Activated naive CD8-positive, alpha-beta T cell treated with anti-CD3 and anti-CD28 coated beads for 36 hours (primary cell): Measurements from ENCODE around the gene CRACR2B. TPM values are rescaled to one million over a fixed set of nuclear protein-coding genes. Genes with fewer than 3 reads are reported as not detected.

Experiments
- DNase-seq: peaks from one replicate; pipeline ENCODE4 v3.0.0; 2021
- H3K27ac Mint-ChIP-seq: one replicate; pipeline ENCODE4 v1.8.0; 2022; ENCODE audit warnings: mild to moderate bottlenecking, moderate library complexity, mixed read lengths
- H3K27me3 Mint-ChIP-seq: one replicate; pipeline ENCODE4 v1.8.0; 2022; ENCODE audit warnings: mild to moderate bottlenecking, mixed read lengths
- H3K36me3 Mint-ChIP-seq: one replicate; pipeline ENCODE4 v1.8.0; 2021; ENCODE audit warnings: mild to moderate bottlenecking, mixed read lengths
- H3K4me1 Mint-ChIP-seq: one replicate; pipeline ENCODE4 v1.8.0; 2021; ENCODE audit warnings: mixed read lengths
- H3K4me3 Mint-ChIP-seq: one replicate; pipeline ENCODE4 v1.8.0; 2022; ENCODE audit warnings: mild to moderate bottlenecking, moderate library complexity, mixed read lengths
- H3K9me3 Mint-ChIP-seq: one replicate; pipeline ENCODE4 v1.8.0; 2022; ENCODE audit warnings: mixed read lengths
- total RNA-seq, 2 experiments: library from RNA; stranded (reverse); gene quantifications; one replicate each; pipeline ENCODE4 v1.2.3, GENCODE V29; 2021

Gene CRACR2B
- total RNA-seq, 2 experiments from 2014 or later: 0.76 to 1.1 TPM

GRCh38 chr11:833849-834311 is 6.2 kb downstream of the CRACR2B start:
- H3K36me3 Mint-ChIP-seq: peaks cover 1% of the 10 kb centered on the region
- no peak for DNase-seq
- peaks cover 19% of the 10 kb centered on the region for H3K4me1 Mint-ChIP-seq
- peak overlapping the region; percentile 42 for H3K27ac Mint-ChIP-seq
- peak overlapping the region; percentile 72 for H3K4me3 Mint-ChIP-seq
- H3K27me3 Mint-ChIP-seq: peaks cover 25% of the 10 kb centered on the region
- H3K9me3 Mint-ChIP-seq: no peaks in the 10 kb centered on the region

DNA sequence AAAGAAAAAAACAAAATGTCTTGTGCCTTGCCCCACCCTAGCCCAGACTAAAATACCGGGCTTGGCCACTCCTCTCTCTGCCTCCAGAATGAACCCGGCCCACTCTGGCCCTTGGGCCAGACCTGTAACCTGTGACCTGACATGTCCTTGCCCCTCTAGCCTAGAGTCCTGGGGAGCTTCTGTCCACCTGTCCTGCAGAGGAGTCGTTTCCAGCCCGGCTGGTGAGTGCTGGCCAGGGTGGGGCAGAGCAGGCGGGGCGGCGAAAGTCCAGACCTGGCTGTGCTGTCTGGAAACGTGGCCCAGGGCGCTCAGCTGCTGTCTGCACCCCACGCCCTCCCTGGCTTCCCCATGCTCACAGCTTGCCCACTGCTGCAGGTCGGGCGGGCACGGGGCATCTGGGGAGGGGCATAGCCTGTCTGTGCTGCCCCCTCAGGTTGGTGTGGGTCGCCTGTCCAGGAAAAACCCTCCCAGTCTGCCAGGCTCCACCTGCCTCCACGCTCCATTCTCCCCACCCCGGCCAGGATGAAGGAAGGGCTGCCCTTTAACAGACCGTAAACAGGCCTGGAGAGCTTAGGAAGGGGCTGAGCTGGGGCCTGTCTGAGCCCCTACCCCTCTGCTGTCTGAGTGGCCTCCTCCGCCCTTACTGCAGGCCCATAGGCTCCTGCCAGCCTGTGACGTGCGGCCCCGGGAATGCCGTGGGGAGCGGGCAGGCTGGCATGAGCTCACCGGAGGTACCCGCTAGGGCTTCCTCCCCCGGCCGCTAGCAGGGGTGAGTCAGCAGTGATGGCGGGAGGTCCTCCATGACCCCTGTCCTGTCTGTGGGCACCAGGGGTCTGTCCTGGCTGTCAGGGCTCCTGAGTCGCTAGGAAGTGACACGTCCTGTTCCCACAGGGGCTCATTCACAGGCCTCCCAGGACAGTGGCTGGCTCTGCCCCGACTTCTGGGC is 6.9 kb downstream of the CRACR2B start:
- Mint-ChIP-seq H3K9me3 (no peaks in the 10 kb centered on the region), H3K27me3 (peaks cover 17% of the 10 kb centered on the region), H3K4me3 (peak overlapping the region; percentile 72), H3K36me3 (peaks cover 4% of the 10 kb centered on the region), H3K27ac (no peak overlapping the region), H3K4me1 (peaks cover 14% of the 10 kb centered on the region)
- no peak for DNase-seq

DNA sequence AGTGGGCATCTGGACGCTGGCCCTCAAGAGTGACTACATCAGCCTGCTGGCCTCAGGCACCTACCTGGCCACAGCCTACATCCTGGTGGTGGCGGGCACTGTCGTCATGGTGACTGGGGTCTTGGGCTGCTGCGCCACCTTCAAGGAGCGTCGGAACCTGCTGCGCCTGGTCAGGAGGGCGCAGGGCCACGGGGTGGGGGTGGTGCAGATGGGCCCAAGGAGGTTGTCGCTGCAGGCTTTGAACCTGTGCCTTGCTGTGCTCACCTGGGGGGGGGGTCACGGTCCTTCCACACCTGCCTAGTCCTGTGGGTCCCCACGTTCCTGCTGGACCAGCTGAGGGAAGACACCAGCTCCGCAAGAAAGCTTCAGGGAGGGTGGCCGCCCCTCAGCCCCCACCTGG is 8.6 kb downstream of the CRACR2B start:
- no peak overlapping the region for H3K4me3 Mint-ChIP-seq
- H3K27ac Mint-ChIP-seq: no peak overlapping the region
- H3K36me3 Mint-ChIP-seq: peaks cover 11% of the 10 kb centered on the region
- no peak for DNase-seq
- peaks cover 24% of the 10 kb centered on the region for H3K4me1 Mint-ChIP-seq
- H3K9me3 Mint-ChIP-seq: no peaks in the 10 kb centered on the region
- H3K27me3 Mint-ChIP-seq: peaks cover 7% of the 10 kb centered on the region

DNA sequence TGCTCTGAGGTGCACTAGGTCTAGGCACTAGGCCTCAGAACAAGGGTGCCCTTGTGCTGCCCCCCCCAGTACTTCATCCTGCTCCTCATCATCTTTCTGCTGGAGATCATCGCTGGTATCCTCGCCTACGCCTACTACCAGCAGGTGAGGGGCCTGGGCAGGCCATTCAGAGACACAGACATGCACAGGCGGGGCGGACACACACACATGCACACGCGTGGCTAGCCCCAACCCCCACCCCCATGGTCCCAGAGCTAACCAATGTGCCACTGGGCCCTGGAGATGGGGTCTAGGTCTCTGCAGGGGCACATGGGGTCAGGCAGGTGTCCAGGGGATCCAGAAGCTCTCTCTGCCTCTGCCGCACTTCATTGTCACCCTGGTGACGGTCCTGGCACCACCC is 9.0 kb downstream of the CRACR2B start:
- H3K36me3 Mint-ChIP-seq: peaks cover 11% of the 10 kb centered on the region
- no peak overlapping the region for H3K27ac Mint-ChIP-seq

DNA sequence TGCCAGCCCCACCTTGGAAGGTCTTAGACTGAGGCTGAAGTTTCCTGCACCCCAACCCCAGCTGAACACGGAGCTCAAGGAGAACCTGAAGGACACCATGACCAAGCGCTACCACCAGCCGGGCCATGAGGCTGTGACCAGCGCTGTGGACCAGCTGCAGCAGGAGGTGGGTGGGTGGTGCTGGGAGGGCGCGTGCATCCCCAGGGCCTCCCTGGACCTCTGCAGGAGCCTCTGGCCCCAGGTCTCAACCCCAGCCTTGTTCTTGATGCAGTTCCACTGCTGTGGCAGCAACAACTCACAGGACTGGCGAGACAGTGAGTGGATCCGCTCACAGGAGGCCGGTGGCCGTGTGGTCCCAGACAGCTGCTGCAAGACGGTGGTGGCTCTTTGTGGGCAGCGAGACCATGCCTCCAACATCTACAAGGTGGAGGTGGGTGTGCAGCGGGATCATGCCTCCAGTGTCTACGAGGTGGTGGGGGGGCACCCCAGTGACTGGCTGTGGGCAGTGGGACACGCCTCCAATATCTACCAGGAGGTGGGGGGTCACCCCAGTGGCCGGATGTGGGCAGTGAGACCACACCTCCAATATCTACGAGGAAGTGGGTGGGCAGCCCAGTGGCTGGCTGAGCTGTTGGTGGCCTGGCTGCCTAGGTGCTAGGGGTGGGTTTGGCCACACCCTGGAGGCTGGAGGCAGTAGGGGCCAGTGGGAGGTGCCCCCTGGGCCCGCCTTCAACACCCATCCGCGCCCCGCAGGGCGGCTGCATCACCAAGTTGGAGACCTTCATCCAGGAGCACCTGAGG is 9.7 kb downstream of the CRACR2B start:
- DNase-seq: no peak
- Mint-ChIP-seq H3K4me3 (no peak overlapping the region), H3K9me3 (no peaks in the 10 kb centered on the region), H3K36me3 (peaks cover 11% of the 10 kb centered on the region), H3K27me3 (no peaks in the 10 kb centered on the region), H3K4me1 (peaks cover 22% of the 10 kb centered on the region), H3K27ac (no peak overlapping the region)

More for the DNA sequence above, 9.0 kb downstream of the CRACR2B start:
- DNase-seq: no peak
- H3K27me3 Mint-ChIP-seq: peaks cover 3% of the 10 kb centered on the region
- H3K9me3 Mint-ChIP-seq: no peaks in the 10 kb centered on the region
- H3K4me1 Mint-ChIP-seq: peaks cover 24% of the 10 kb centered on the region
- no peak overlapping the region for H3K4me3 Mint-ChIP-seq

- DNase-seq: no peak
- Mint-ChIP-seq H3K27ac (no peak overlapping the region), H3K27me3 (no peaks in the 10 kb centered on the region), H3K36me3 (peaks cover 11% of the 10 kb centered on the region), H3K4me3 (no peak overlapping the region), H3K9me3 (no peaks in the 10 kb centered on the region), H3K4me1 (peaks cover 22% of the 10 kb centered on the region)
These were observed 10.2 kb downstream of the CRACR2B start for GRCh38 chr11:837990-838307.

- no peak for DNase-seq
- Mint-ChIP-seq H3K36me3 (peaks cover 11% of the 10 kb centered on the region), H3K9me3 (no peaks in the 10 kb centered on the region), H3K4me1 (peaks cover 25% of the 10 kb centered on the region), H3K4me3 (no peak overlapping the region), H3K27ac (no peak overlapping the region), H3K27me3 (no peaks in the 10 kb centered on the region)
These were observed 10.9 kb downstream of the CRACR2B start for GRCh38 chr11:838441-839279.

GRCh38 chr11:839280-839623 is 11.5 kb downstream of the CRACR2B start:
- peaks cover 11% of the 10 kb centered on the region for H3K36me3 Mint-ChIP-seq

DNA sequence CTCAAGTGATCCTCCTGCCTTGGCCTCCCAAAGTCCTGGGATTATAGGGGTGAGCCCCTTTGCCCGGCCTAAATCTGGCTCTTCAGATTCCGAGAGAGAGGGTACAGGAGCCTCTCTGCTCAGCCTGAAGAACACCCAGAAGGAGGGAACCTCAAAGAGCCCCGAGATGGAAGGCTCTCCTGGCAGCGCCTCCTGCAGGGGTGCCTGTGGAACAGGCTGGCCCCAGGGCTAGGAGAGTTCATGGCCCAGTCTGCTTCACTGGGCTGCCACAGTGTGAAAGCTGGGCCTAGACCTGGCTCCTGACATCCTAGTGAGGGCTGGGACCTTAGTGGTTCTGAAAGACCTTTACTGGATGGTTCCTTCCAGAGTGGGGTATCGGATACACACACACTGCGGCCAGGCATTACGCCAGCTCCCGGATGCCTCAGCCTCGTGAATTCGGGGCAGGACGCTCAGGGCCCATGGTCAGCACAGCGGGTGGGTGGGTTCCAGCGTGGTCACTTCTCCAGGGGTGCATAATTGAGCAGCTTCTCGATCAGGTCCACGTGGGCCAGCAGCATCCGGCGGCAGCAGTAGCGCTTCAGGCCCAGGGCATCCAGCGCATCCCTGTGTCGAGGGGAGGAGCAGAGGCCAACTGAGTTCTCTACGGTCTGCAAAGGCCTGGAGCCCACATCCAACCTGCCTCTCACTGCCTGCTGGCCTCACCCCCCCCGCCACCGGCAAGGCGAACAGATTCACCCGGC is 12.3 kb downstream of the CRACR2B start:
- no peak for DNase-seq
- Mint-ChIP-seq H3K4me1 (peaks cover 22% of the 10 kb centered on the region), H3K36me3 (peaks cover 11% of the 10 kb centered on the region), H3K27me3 (no peaks in the 10 kb centered on the region), H3K27ac (peak overlapping the region; percentile 46), H3K4me3 (peak overlapping the region; percentile 86), H3K9me3 (no peaks in the 10 kb centered on the region)

More at GRCh38 chr11:839280-839623, 11.5 kb downstream of the CRACR2B start:
- Mint-ChIP-seq H3K9me3 (no peaks in the 10 kb centered on the region), H3K27ac (no peak overlapping the region), H3K27me3 (no peaks in the 10 kb centered on the region), H3K4me3 (no peak overlapping the region), H3K4me1 (peaks cover 24% of the 10 kb centered on the region)
- no peak for DNase-seq

DNA sequence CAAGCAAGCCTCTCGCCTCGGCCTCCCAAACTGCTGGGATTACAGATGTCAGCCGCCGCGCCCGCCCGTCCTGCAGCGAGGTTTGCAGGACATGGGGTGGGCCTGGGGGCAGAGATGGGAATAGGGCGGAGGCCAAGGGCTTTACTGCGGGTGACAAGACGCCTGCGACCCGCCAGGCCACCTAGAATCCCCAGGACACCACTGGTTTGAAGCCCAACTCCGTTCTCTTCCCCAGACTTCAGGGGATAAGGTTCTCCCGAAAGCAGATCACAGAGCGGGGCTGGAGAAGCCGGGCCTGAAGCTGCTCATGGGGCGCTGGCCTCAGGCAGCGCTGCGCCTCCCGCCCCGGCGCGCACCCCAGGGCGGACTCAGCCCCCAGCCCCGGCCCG is 14.3 kb downstream of the CRACR2B start:
- Mint-ChIP-seq H3K4me1 (peaks cover 21% of the 10 kb centered on the region), H3K27ac (peak overlapping the region; percentile 85), H3K27me3 (no peaks in the 10 kb centered on the region), H3K9me3 (no peaks in the 10 kb centered on the region), H3K36me3 (peaks cover 11% of the 10 kb centered on the region), H3K4me3 (peak overlapping the region; percentile 86)
- no peak for DNase-seq

- DNase-seq: peak; percentile 91
- peaks cover 11% of the 10 kb centered on the region for H3K36me3 Mint-ChIP-seq
- H3K27ac Mint-ChIP-seq: peak within 1 kb of the TSS; percentile 85
- H3K27me3 Mint-ChIP-seq: no peaks in the 10 kb centered on the region
- H3K4me3 Mint-ChIP-seq: peak within 1 kb of the TSS; percentile 86
- H3K4me1 Mint-ChIP-seq: peaks cover 21% of the 10 kb centered on the region
- H3K9me3 Mint-ChIP-seq: no peaks in the 10 kb centered on the region
These were observed 14.8 kb downstream of the CRACR2B start, which contains the start of the genes POLR2L and TSPAN4 for GRCh38 chr11:842370-843002. TSS of gene POLR2L (minus strand) at chr11:842529. CDS start at chr11:842508, 21 bp downstream. TSS of gene TSPAN4 (plus strand) at chr11:842852. CDS start at chr11:850305, 7,453 bp downstream.

- DNase-seq: no peak
- H3K4me3 Mint-ChIP-seq: peak overlapping the region; percentile 84
- peaks cover 11% of the 10 kb centered on the region for H3K36me3 Mint-ChIP-seq
These were observed 15.5 kb downstream of the CRACR2B start for GRCh38 chr11:843086-843734.

More at GRCh38 chr11:843086-843734, 15.5 kb downstream of the CRACR2B start:
- Mint-ChIP-seq H3K9me3 (no peaks in the 10 kb centered on the region), H3K4me1 (peaks cover 21% of the 10 kb centered on the region), H3K27me3 (no peaks in the 10 kb centered on the region), H3K27ac (peak overlapping the region; percentile 16)
